HS-27A (cell line): ENCODE results near the gene C11orf21.

ENCODE experiments used
- DNase-seq: peaks from one replicate; pipeline ENCODE4 v3.0.0-alpha.2; 2012; ENCODE audit warnings: low read depth, missing footprints

C11orf21 gene

DNA sequence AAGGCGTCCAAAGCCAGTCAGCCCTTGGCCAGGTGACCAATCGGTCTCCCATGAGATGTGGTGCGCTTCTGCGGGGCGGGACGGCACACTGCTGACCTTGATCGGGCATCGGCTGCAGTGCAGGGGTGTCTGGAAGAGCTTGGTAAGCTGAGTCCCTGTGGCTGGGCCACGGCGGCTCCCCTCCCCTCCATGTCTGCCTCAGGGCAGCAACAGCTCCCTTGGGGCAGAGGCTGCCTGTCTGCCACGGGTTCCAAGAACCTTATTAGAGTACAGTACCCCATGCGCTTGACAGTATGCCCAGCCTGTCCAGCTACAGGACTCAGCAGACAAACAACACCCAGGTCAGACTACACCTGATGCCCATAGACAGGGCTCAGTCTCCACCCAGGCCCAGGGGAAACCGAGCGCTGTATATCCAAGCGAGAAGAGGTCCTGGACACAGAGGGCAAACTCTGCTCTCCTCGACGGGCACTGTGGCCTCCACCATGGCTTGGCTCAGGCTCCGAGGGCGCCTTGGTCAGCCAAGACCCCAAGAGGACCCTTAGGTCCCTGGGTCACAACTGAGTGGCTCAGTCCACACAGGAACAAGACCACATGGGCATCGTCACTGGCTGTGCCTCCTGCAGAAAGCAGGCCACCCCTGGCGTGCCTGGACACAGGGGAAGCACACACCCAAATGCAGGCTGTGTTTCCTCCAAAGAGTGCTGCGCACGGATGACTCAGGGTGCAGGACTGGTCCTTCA lies 19.0 kb upstream of the C11orf21 start:
- no peak for DNase-seq

GRCh38 chr11:2319791-2320472 lies 18.2 kb upstream of the C11orf21 start:
- no peak for DNase-seq

- DNase-seq = no peak
Observed at GRCh38 chr11:2318707-2319106, 17.0 kb upstream of the C11orf21 start.

GRCh38 chr11:2318123-2318522 lies 16.4 kb upstream of the C11orf21 start:
- DNase-seq = no peak

DNA sequence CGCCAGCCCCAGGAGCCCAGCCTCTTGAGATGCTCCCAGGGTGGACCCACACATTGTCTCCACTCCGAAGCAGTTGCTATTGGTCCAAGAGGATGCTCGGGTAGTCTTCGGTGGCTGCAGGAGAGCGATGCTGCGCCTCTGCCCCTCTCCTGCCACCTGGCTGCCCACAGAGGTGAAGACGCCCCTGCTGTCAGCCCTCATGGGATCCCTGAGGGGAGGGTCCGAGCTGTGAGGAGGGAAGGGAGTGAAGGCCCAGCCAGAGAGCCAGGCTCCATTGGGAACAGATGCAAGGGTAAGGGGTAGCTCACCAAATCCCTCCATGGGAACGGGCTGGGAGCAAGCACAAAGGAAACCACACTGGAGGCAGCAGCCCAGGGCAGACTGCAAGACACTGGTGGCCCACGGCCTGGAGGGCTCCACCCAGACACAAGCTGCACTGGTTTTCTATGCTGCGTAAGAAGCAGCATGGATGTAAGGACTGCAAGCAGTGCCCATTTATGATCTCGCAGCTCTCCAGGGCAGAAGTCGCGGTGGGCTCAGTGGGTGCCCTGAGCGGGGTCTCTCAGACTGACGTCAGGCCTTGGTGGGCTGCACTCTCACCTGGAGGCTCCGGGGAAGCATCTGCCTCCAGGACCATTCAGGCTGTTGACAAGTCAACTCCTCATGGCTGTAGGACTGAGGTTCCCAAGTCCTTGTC lies 15.8 kb upstream of the C11orf21 start:
- DNase-seq = no peak

DNA sequence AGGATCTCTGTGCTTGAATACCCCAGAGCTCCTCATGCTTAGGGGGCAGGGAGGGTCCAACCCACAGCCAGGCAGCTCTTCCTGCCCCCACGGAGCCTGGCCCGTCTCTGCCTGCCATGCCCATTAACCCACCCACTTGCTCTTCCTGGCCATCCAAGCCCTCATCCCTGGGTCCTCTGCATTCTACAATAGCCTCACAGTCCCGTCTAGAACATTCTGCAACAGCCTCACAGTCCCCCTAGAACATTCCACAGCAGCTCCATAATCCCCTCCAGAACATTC lies 15.2 kb upstream of the C11orf21 start:
- no peak for DNase-seq

GRCh38 chr11:2316169-2316962 lies 14.6 kb upstream of the C11orf21 start:
- DNase-seq = no peak

GRCh38 chr11:2315395-2316168 lies 13.9 kb upstream of the C11orf21 start:
- no peak for DNase-seq

DNA sequence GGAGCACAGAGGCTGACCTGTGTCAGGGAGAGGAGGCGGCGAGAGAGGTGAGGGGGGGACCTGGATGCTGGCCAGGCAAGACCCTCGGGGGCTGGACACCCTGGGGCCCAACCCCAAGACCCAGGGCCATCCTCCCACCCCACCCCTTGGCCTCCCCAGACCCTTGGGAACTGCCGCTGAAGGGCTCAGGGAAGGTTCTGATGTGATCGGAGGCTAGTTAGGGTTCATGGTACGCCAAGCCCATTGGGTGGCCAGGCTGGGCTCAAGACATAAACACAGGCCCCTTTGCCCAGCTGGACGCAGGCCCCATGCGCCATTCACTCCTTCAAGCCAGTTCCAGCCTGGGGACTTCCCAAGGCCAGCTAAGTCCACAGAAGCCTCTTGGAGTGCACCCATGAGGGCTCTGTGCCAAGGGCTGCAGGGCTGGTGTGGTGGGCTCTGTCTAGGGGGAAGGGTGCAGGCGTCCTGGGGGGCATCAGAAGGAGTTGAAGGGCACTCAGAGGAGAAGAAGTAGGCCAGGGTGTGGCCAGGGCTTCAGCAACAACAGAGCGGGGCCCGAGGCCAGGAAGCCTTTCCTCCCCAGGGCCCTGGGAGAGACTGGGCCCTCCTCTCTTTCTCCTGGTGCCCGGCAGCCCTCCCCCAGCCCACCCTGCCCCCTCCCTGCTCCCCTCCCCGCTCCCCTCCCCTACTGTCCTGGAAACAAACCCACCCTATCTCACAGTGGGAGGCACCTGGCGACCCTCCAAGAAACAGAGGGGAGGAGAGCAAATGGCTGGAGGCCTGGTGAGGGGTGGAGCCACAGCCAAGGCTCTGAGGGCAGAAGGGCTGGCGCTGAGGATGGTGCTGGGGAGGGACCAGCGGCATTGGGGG lies 13.0 kb upstream of the C11orf21 start:
- no peak for DNase-seq

- no peak for DNase-seq
Observed at GRCh38 chr11:2314136-2314524, 12.4 kb upstream of the C11orf21 start.

DNA sequence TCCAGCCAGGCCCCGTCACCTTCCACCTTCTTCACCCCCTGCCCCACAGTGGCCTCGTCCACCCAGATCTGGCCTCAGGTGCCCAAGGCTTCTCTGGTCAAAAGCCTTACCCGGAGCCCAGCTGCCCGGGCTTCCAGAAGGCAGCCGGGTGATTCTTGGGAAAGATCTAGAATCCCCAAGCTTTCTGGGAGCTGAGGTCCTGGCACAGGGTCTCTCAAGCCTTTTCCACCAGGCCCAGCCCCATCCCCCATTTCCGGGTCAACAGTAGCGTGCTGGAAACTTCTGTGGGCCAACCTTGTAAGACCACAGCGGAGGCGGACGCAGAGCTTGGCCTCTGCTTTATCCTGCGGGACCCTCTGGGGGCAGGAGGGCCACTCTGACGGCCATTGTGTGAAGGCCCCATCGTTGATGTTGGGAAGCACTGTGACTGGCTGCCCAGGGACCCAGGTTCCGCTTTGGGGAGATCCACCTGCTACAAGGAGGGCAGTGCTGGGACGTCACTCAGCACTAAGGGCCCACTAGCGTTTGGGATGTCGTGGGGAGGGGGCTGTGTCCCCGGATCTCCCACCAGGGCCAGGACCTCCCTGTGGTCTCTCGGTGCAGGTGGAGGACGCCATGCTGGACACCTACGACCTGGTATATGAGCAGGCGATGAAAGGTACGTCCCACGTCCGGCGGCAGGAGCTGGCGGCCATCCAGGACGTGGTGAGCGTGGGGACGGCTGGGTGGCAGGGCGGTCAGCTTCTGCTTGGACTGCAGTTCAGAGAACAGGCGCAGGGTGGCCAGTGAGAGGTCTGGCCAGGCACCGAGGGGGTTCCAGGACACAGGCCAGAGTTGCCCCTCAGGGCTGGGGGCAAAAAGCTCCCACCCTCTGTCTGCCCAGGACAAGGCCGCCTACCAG lies 11.6 kb upstream of the C11orf21 start:
- no peak for DNase-seq

DNA sequence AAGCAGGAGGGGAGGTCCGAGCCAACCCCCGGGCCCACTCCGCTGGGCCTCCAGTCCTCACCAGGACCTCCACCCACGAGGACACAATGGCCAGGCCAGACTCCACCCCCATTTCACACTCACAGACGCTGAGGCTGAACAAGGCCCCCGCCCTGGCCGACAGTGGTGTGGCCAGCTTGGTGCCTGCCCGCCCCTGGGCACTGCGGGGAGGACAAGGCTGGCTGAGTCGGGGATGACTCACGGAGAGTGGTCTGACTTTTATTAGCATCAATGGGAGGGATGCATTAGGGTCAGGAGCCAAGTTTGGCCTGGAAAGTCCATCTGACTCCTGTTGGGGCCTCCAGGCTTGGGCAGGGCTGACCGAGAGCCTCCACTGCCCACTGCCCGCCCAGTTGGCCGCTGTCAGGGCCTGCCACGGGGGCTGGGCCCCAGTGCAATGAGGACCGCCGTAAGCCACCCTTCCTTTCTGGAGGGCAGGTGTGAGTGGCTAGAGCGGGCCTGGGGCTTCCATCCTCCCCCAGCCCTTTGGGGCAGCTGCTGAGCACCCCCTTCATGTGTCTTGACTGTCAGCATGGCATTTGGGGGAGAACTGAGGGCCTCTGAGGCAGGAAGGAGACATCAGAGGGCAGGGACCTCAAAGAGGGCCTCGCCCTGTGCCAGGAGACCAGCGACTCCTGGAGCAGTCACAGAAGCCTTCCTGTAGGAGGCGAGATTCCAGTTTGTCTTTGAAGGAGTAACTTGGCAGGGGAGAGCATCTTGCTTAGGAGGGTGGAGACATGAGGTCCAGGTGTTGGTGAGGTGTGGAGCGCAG lies 10.7 kb upstream of the C11orf21 start:
- no peak for DNase-seq

DNA sequence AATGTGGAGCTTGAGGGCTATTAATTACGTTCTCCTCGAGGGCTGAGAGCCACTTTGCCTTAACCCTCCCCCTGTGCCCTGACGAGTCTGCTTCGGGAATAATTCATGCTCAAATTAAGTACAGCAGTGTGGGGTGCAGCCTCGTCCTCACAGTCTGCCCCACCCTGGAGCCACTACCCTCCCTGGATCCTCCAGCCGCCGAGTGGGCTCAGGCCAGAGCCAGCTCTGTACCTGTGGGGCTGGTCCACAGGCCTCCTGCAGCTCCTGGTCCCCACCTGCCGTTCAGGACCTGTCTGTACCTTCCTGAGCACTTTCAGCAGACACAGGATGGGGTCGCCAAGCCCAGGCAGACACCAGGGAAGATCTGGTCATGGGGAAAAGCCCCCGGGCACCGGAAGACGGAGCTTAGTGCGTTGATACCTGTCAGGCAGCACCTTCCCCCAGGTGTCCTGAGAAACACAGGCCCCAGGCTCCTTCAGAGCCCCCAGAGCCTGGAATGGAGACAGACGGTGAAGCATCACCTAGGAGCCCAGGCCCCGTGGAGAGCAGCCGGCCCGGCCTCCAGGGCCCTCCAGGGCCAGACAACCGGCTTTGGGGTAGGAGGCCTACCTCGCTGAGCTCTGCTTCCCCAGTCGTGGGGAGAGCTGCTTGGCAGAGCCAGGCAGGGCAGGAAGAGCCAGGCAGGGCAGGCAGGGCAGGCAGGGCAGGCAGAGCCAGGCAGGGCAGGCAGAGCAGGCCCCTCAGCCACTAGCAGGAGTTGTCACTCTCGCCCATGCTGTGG lies 9.8 kb upstream of the C11orf21 start:
- DNase-seq = no peak

DNA sequence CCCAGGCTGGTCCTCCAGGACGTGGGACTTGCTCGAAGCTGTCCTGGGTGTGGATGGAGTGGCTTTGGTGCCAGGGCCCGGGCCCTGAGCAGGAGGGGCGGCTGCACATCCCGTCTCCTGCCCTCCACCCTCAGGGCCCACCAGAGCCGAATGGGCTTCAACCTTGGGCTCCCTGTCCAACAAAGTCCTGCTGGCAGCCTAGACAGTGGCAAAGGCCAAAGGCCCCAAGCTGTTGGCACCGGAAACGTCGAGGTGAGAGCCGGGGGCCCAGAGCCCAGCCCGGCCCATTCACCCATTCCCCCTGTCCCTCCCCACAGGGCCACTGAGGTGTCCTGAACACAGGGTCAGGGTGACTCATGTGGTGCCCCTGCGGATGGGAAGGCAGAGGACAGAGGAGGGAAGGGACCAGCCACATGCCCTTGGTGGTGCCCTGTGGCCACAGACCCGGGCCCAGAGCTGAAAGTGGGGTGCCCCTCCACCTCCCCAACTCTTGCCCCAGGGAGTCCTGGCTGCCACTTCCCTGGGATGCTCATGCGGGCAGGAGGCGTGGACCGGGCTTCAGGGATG lies 9.2 kb upstream of the C11orf21 start:
- DNase-seq = no peak

DNA sequence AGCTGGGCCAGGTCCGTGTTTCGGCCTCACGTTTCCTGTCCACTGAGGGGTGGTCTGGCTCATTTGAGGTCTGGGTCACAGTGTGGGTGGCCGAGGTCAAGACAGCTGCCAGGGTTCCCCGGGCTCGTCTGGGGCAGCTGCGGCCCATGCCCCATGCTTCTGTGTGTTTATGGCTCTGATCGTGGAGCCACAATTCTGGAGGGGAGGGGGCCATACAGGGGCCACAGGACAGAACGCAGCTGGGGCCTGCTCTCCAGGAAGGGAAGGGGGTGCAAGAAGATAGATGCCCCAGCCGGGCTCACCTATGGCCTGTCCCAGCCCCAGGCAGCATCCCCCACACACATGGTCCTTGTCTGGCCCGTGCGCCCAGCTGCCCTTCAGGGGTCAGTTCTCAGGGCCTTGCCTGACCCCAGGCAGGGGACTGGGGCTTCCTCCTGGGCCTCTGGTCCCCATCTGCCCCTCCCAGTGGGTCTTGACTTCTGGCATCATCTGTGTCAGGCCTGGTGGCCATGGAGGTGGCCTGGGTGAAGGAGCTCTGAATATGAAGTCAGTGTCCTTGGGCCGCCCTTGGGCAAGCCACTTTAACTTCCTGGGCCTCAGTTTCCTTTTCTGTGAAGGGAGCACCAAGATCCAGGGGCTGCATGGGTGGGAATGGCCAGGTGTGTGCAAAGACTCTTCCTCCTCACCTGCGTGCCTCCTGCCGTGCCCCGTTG lies 8.5 kb upstream of the C11orf21 start:
- no peak for DNase-seq

DNA sequence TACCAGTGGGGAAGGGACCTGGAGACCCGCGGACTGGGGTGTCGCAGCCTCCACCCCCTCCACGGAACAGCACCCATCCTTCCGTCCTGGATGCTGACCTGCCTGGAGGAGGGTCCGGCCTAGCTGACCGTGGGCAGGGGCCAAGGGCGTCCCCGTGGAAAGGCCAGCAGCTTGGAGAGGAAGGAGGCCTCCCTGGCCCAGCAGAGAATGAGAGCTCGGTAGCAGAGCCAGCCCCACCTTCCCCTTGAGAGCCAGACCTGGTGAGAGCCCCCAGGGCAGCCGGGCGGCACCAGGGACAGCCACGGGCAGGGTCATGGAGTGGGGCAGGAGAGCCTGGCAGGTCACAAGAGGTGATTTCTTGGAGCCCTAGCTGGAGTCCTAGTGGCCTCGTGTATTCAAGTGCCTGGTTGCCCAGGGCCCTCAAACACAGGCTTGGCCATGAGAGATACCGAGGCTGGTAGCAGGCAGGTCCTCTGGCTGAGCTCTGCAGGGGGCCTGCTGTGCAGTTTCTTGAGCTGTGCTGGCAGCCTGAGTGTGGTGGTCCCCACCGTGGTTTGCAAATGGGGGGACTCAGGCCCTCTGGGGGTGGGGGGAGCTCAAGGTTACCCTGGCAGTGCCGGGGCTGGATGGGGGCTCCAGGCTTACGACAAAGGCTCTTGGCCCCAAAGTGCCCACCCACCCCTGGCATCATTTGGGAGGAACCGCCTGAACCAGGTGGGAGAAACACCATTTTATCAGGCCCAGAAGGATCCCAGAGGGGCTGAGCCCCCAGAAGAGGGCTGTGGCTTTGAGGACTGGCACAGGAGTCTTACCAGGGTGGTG lies 7.7 kb upstream of the C11orf21 start:
- DNase-seq = no peak
